Measurements from ENCODE around the gene GABRB1.

- TF ChIP-seq EZH2 (IDR thresholded peaks at IDR 0.05; ENCODE audit: insufficient read depth, poor library complexity, severe bottlenecking) (no peak), EZH2phosphoT487 (IDR thresholded peaks at IDR 0.05; ENCODE audit: insufficient read depth, low read depth) (no peak)
Observed at GRCh38 chr4:47349326-47349725, 318.0 kb downstream of the GABRB1 start.
